ENCODE measurements around the gene RERE. TPM values are rescaled to one million over a fixed set of nuclear protein-coding genes. Genes with fewer than 3 reads are reported as not detected.

RERE gene
- total and polyA plus RNA-seq, 2 experiments from 2014 or later: 148 to 170 TPM

GRCh38 chr1:8427493-8427892 is 389.9 kb downstream of the RERE start:
- Histone ChIP-seq H3K27me3 (ENCODE audit: insufficient read depth) (no peaks in the 10 kb centered on the region), H3K79me2 (replicated peaks; ENCODE audit: insufficient read depth) (peaks cover 42% of the 10 kb centered on the region), H3K27ac (ENCODE audit: low read depth) (no peak overlapping the region), H3F3A (replicated peaks; ENCODE audit: low read depth) (peaks cover 9% of the 10 kb centered on the region; the same call in 1 of the 2 replicates), H3K4me3 (no peak overlapping the region), H2AFZ (no peak overlapping the region), H3K36me3 (ENCODE audit: insufficient read depth) (no peaks in the 10 kb centered on the region), H3K4me1 (ENCODE audit: insufficient read depth) (peaks cover 43% of the 10 kb centered on the region), H3K4me2 (no peak overlapping the region), H4K20me1 (replicated peaks; ENCODE audit: insufficient read depth) (peaks cover 10% of the 10 kb centered on the region; the same call in 1 of the 2 replicates), H3K9me2 (ENCODE audit: insufficient read depth) (peaks cover 4% of the 10 kb centered on the region; the same call in 1 of the 2 replicates)
- peaks cover 17% of the 10 kb centered on the region for H3K27me3 Mint-ChIP-seq (ENCODE audit: insufficient read depth, low read depth, poor library complexity)
- no peaks in the 10 kb centered on the region; the same call in 2 of the 3 replicates for H3K36me3 Mint-ChIP-seq (ENCODE audit: low read depth)
- no peak for ATAC-seq
- no peaks in the 10 kb centered on the region; the same call in 2 of the 3 replicates for H3K9me3 Mint-ChIP-seq
- H3K4me1 Mint-ChIP-seq: peaks cover 57% of the 10 kb centered on the region
- TF ChIP-seq JUNB (IDR thresholded peaks at IDR 0.05; ENCODE audit: unreplicated experiment): no peak
- no peak overlapping the region for H3K4me3 Mint-ChIP-seq
- no peak for DNase-seq (ENCODE audit: low spot score)
- H3K27ac Mint-ChIP-seq: no peak overlapping the region

- H3K4me2 ChIP-seq: no peak overlapping the region
- TF ChIP-seq EZH2phosphoT487 (IDR thresholded peaks at IDR 0.05; ENCODE audit: unreplicated experiment) (no peak), CTCF (conservative IDR thresholded peaks at IDR 0.05; ENCODE audit: low read depth in 2 of 2) (no peak), CREB1 (CRISPR knock-in tag; IDR thresholded peaks at IDR 0.05; ENCODE audit: low read depth) (no peak), EZH2 (IDR thresholded peaks at IDR 0.05; ENCODE audit: low read depth, unreplicated experiment) (no peak), POLR2AphosphoS5 (IDR thresholded peaks at IDR 0.05; ENCODE audit: low read depth) (no peak)
- TF ChIP-seq, protein P1, sequence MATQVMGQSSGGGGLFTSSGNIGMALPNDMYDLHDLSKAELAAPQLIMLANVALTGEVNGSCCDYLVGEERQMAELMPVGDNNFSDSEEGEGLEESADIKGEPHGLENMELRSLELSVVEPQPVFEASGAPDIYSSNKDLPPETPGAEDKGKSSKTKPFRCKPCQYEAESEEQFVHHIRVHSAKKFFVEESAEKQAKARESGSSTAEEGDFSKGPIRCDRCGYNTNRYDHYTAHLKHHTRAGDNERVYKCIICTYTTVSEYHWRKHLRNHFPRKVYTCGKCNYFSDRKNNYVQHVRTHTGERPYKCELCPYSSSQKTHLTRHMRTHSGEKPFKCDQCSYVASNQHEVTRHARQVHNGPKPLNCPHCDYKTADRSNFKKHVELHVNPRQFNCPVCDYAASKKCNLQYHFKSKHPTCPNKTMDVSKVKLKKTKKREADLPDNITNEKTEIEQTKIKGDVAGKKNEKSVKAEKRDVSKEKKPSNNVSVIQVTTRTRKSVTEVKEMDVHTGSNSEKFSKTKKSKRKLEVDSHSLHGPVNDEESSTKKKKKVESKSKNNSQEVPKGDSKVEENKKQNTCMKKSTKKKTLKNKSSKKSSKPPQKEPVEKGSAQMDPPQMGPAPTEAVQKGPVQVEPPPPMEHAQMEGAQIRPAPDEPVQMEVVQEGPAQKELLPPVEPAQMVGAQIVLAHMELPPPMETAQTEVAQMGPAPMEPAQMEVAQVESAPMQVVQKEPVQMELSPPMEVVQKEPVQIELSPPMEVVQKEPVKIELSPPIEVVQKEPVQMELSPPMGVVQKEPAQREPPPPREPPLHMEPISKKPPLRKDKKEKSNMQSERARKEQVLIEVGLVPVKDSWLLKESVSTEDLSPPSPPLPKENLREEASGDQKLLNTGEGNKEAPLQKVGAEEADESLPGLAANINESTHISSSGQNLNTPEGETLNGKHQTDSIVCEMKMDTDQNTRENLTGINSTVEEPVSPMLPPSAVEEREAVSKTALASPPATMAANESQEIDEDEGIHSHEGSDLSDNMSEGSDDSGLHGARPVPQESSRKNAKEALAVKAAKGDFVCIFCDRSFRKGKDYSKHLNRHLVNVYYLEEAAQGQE (IDR thresholded peaks at IDR 0.05; ENCODE audit: unreplicated experiment): no peak
- TF ChIP-seq, protein P2, sequence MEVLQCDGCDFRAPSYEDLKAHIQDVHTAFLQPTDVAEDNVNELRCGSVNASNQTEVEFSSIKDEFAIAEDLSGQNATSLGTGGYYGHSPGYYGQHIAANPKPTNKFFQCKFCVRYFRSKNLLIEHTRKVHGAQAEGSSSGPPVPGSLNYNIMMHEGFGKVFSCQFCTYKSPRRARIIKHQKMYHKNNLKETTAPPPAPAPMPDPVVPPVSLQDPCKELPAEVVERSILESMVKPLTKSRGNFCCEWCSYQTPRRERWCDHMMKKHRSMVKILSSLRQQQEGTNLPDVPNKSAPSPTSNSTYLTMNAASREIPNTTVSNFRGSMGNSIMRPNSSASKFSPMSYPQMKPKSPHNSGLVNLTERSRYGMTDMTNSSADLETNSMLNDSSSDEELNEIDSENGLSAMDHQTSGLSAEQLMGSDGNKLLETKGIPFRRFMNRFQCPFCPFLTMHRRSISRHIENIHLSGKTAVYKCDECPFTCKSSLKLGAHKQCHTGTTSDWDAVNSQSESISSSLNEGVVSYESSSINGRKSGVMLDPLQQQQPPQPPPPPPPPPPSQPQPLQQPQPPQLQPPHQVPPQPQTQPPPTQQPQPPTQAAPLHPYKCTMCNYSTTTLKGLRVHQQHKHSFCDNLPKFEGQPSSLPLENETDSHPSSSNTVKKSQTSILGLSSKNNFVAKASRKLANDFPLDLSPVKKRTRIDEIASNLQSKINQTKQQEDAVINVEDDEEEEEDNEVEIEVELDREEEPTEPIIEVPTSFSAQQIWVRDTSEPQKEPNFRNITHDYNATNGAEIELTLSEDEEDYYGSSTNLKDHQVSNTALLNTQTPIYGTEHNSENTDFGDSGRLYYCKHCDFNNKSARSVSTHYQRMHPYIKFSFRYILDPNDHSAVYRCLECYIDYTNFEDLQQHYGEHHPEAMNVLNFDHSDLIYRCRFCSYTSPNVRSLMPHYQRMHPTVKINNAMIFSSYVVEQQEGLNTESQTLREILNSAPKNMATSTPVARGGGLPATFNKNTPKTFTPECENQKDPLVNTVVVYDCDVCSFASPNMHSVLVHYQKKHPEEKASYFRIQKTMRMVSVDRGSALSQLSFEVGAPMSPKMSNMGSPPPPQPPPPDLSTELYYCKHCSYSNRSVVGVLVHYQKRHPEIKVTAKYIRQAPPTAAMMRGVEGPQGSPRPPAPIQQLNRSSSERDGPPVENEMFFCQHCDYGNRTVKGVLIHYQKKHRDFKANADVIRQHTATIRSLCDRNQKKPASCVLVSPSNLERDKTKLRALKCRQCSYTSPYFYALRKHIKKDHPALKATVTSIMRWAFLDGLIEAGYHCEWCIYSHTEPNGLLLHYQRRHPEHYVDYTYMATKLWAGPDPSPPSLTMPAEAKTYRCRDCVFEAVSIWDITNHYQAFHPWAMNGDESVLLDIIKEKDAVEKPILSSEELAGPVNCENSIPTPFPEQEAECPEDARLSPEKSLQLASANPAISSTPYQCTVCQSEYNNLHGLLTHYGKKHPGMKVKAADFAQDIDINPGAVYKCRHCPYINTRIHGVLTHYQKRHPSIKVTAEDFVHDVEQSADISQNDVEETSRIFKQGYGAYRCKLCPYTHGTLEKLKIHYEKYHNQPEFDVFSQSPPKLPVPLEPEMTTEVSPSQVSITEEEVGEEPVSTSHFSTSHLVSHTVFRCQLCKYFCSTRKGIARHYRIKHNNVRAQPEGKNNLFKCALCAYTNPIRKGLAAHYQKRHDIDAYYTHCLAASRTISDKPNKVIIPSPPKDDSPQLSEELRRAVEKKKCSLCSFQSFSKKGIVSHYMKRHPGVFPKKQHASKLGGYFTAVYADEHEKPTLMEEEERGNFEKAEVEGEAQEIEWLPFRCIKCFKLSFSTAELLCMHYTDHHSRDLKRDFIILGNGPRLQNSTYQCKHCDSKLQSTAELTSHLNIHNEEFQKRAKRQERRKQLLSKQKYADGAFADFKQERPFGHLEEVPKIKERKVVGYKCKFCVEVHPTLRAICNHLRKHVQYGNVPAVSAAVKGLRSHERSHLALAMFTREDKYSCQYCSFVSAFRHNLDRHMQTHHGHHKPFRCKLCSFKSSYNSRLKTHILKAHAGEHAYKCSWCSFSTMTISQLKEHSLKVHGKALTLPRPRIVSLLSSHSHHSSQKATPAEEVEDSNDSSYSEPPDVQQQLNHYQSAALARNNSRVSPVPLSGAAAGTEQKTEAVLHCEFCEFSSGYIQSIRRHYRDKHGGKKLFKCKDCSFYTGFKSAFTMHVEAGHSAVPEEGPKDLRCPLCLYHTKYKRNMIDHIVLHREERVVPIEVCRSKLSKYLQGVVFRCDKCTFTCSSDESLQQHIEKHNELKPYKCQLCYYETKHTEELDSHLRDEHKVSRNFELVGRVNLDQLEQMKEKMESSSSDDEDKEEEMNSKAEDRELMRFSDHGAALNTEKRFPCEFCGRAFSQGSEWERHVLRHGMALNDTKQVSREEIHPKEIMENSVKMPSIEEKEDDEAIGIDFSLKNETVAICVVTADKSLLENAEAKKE (CRISPR knock-in tag; IDR thresholded peaks at IDR 0.05): no peak
These were observed 390.4 kb downstream of the RERE start for GRCh38 chr1:8426996-8427395.

More at GRCh38 chr1:8426996-8427395, 390.4 kb downstream of the RERE start:
- Histone ChIP-seq H3F3A (replicated peaks; ENCODE audit: low read depth) (peaks cover 9% of the 10 kb centered on the region; the same call in 1 of the 2 replicates), H2AFZ (no peak overlapping the region), H3K79me2 (replicated peaks; ENCODE audit: insufficient read depth) (peaks cover 42% of the 10 kb centered on the region), H3K4me1 (ENCODE audit: insufficient read depth) (peaks cover 46% of the 10 kb centered on the region), H3K36me3 (ENCODE audit: insufficient read depth) (no peaks in the 10 kb centered on the region), H3K4me3 (no peak overlapping the region), H3K27me3 (ENCODE audit: insufficient read depth) (no peaks in the 10 kb centered on the region), H4K20me1 (replicated peaks; ENCODE audit: insufficient read depth) (peaks cover 10% of the 10 kb centered on the region; the same call in 1 of the 2 replicates), H3K9me2 (ENCODE audit: insufficient read depth) (peaks cover 4% of the 10 kb centered on the region; the same call in 1 of the 2 replicates), H3K27ac (ENCODE audit: low read depth) (no peak overlapping the region)
- DNase-seq (ENCODE audit: low spot score) (no peak), ATAC-seq (no peak)
- Mint-ChIP-seq H3K27me3 (ENCODE audit: insufficient read depth, low read depth, poor library complexity) (peaks cover 17% of the 10 kb centered on the region), H3K4me3 (no peak overlapping the region), H3K9me3 (no peaks in the 10 kb centered on the region; the same call in 2 of the 3 replicates), H3K4me1 (peaks cover 52% of the 10 kb centered on the region), H3K27ac (no peak overlapping the region), H3K36me3 (ENCODE audit: low read depth) (no peaks in the 10 kb centered on the region; the same call in 2 of the 3 replicates)
